ENCODE results near the gene USP24.
"Not testable (repeated sequence)": the region's sequence is repeated elsewhere in the genome, so short reads cannot be mapped to it uniquely, and the experiment has no call there.

The USP24 gene

DNA sequence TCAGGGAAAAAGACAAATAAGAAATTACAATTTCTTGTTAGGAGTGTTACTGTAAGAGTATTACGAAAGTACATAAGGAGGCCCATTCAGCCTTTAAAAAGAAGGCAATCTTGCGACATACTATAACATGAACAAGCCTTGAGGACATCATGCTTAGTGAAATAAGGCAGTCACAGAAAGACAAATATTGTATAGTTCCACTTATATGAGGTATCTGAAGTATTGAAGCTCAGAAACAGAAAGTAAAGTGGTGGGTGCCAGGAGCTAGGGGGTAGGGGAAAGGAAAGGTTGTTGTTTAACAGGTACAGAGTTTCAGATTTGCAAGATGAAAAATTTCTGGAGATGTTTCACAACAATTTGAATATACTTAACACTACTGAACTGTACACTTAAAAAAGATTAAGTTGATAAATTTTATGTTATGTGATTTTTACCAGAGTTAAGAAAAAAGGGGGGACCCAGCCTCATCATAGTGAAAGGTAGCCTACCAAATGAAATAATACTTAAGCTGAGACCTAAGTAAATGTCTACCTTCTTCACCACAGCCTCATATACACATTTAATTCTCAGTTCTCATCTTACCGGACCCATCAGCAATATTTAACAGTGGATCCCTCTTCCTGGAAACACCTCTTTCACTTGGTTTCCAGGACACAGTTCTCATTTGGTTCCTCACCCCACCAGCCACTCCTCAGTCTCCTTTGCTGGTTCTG is 19.5 kb downstream of the USP24 start:
- H3K9me3 ChIP-seq (ENCODE audit: control insufficient read depth, insufficient read depth, low read length) = no peaks in the 10 kb centered on the region
- no peak overlapping the region for H3K27ac ChIP-seq (ENCODE audit: low read depth, low read length)
- no peak overlapping the region for H3K4me2 ChIP-seq (ENCODE audit: low read length)
- peaks cover 22% of the 10 kb centered on the region for H3K36me3 ChIP-seq (ENCODE audit: control insufficient read depth, low read length)
- H3K79me2 ChIP-seq (ENCODE audit: control insufficient read depth, low read length) = peaks cover 84% of the 10 kb centered on the region
- H3K9me2 ChIP-seq (replicated peaks; ENCODE audit: control insufficient read depth, low read length) = no peaks in the 10 kb centered on the region
- TF ChIP-seq EZH2phosphoT487 (IDR thresholded peaks at IDR 0.05; ENCODE audit: borderline replicate concordance, low read length) = no peak
- TF ChIP-seq, protein P1, sequence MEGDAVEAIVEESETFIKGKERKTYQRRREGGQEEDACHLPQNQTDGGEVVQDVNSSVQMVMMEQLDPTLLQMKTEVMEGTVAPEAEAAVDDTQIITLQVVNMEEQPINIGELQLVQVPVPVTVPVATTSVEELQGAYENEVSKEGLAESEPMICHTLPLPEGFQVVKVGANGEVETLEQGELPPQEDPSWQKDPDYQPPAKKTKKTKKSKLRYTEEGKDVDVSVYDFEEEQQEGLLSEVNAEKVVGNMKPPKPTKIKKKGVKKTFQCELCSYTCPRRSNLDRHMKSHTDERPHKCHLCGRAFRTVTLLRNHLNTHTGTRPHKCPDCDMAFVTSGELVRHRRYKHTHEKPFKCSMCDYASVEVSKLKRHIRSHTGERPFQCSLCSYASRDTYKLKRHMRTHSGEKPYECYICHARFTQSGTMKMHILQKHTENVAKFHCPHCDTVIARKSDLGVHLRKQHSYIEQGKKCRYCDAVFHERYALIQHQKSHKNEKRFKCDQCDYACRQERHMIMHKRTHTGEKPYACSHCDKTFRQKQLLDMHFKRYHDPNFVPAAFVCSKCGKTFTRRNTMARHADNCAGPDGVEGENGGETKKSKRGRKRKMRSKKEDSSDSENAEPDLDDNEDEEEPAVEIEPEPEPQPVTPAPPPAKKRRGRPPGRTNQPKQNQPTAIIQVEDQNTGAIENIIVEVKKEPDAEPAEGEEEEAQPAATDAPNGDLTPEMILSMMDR (IDR thresholded peaks at IDR 0.05; ENCODE audit: low read depth, low read length, poor library complexity, severe bottlenecking) = no peak
- H3F3A ChIP-seq (ENCODE audit: control insufficient read depth, insufficient read depth) = no peaks in the 10 kb centered on the region
- no peak overlapping the region for H3K4me3 ChIP-seq (ENCODE audit: low read length)
- H3K27me3 ChIP-seq (ENCODE audit: control insufficient read depth, low read length) = no peaks in the 10 kb centered on the region
- peaks cover 13% of the 10 kb centered on the region; the same call in 1 of the 2 replicates for H4K20me1 ChIP-seq (ENCODE audit: control insufficient read depth, insufficient read depth, low read depth, low read length)
- H3K4me1 ChIP-seq (ENCODE audit: control insufficient read depth, low read length) = no peaks in the 10 kb centered on the region

DNA sequence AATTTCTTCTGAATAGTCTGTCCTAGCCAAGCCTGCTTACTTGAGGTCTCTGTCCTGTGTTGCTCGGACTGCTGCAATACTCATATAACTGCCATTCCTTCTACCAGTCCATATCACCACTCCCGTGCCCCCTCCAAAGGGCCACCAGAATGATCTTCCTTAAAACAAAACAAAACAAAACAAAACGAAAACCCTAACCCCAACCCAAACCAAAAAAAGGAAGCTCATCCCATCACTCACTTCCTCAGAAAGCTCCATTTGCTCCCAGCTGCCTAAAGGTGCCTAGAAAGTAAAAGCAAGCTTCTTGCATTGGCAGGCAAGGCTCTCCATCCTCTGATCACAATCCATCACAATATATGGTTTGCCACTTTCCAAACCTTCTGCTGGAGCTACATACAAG is 20.3 kb downstream of the USP24 start:
- Histone ChIP-seq H3K36me3 (ENCODE audit: control insufficient read depth, low read length) (peaks cover 22% of the 10 kb centered on the region), H3K9me2 (replicated peaks; ENCODE audit: control insufficient read depth, low read length) (no peaks in the 10 kb centered on the region), H3K27ac (ENCODE audit: low read depth, low read length) (no peak overlapping the region), H3K27me3 (ENCODE audit: control insufficient read depth, low read length) (no peaks in the 10 kb centered on the region), H3K4me1 (ENCODE audit: control insufficient read depth, low read length) (no peaks in the 10 kb centered on the region), H4K20me1 (ENCODE audit: control insufficient read depth, insufficient read depth, low read depth, low read length) (peaks cover 13% of the 10 kb centered on the region; the same call in 1 of the 2 replicates), H3K4me2 (ENCODE audit: low read length) (no peak overlapping the region), H3K9me3 (ENCODE audit: control insufficient read depth, insufficient read depth, low read length) (no peaks in the 10 kb centered on the region), H3K79me2 (ENCODE audit: control insufficient read depth, low read length) (peaks cover 82% of the 10 kb centered on the region), H3K4me3 (ENCODE audit: low read length) (no peak overlapping the region), H3F3A (ENCODE audit: control insufficient read depth, insufficient read depth) (no peaks in the 10 kb centered on the region)
- TF ChIP-seq EZH2phosphoT487 (IDR thresholded peaks at IDR 0.05; ENCODE audit: borderline replicate concordance, low read length) = no peak

DNA sequence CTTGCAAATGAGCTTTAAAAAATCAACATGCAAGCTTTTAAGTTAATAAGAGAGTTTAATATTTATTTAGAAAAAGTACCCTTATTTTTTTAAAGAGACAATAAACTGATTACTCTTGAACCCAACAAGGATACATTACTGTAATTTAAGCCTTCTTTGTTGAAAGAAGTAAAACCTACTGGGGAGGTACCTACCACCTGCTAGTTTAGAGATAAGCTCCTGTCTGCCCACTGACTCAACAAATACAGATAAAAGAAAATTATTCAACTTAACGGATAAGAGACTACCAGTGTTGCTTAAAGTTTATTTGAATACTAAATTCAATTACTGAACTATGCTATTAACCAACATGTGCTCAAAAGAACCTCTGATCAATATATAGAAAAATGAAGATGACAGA is 23.1 kb downstream of the USP24 start:
- Histone ChIP-seq H3F3A (ENCODE audit: control insufficient read depth, insufficient read depth) (no peaks in the 10 kb centered on the region), H3K9me3 (ENCODE audit: control insufficient read depth, insufficient read depth, low read length) (peaks cover 3% of the 10 kb centered on the region; the same call in 1 of the 2 replicates), H3K9me2 (replicated peaks; ENCODE audit: control insufficient read depth, low read length) (no peaks in the 10 kb centered on the region), H3K4me1 (ENCODE audit: control insufficient read depth, low read length) (no peaks in the 10 kb centered on the region), H3K27me3 (ENCODE audit: control insufficient read depth, low read length) (no peaks in the 10 kb centered on the region), H3K36me3 (ENCODE audit: control insufficient read depth, low read length) (peaks cover 16% of the 10 kb centered on the region), H3K4me3 (ENCODE audit: low read length) (no peak overlapping the region), H3K27ac (ENCODE audit: low read depth, low read length) (no peak overlapping the region), H4K20me1 (ENCODE audit: control insufficient read depth, insufficient read depth, low read depth, low read length) (peaks cover 10% of the 10 kb centered on the region; the same call in 1 of the 2 replicates), H3K79me2 (ENCODE audit: control insufficient read depth, low read length) (peaks cover 83% of the 10 kb centered on the region), H3K4me2 (ENCODE audit: low read length) (no peak overlapping the region)
- TF ChIP-seq, protein P1 (IDR thresholded peaks at IDR 0.05; ENCODE audit: low read depth, low read length, poor library complexity, severe bottlenecking) = no peak
- no peak for TF ChIP-seq EZH2phosphoT487 (IDR thresholded peaks at IDR 0.05; ENCODE audit: borderline replicate concordance, low read length)

DNA sequence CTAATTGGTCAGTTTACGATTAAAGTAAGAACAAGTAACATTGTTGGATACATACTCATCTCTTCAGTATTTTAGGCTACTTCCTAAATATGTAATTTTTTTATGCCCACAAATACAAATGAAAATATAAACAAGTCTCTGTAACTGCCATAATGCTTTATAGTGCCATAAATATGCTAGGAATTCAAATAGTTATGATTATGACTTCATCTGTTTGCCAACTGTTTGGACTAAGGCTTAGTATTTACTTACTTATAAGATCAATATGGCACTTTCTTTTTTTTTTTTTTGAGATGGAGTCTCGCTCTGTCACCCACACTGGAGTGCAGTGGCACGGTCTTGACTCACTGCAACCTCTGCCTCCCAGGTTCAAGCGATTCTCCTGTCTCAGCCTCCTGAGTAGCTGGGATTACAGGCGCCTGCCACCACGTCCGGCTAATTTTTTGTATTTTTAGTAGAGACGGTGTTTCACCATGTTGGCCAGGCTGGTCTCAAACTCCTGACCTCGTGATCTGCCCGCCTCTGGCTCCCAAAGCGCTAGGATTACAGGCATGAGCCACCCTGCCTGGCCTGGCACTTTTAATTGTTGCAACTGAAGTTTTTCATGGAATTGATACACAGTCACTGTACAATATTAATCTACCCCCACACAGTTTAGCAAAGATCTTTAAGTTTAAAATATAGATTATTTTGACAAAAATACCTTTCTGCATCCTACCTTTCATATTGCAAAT is 23.8 kb downstream of the USP24 start:
- not testable (repeated sequence) for H3K4me2 ChIP-seq (ENCODE audit: low read length); H3K4me1 ChIP-seq (ENCODE audit: control insufficient read depth, low read length); H3K9me3 ChIP-seq (ENCODE audit: control insufficient read depth, insufficient read depth, low read length); H3K27ac ChIP-seq (ENCODE audit: low read depth, low read length); H3K27me3 ChIP-seq (ENCODE audit: control insufficient read depth, low read length); H3K4me3 ChIP-seq (ENCODE audit: low read length); H3K9me2 ChIP-seq (replicated peaks; ENCODE audit: control insufficient read depth, low read length); H3F3A ChIP-seq (ENCODE audit: control insufficient read depth, insufficient read depth)
- H3K36me3 ChIP-seq (ENCODE audit: control insufficient read depth, low read length) = peaks cover 15% of the 10 kb centered on the region
- H4K20me1 ChIP-seq (ENCODE audit: control insufficient read depth, insufficient read depth, low read depth, low read length) = peaks cover 10% of the 10 kb centered on the region; the same call in 1 of the 2 replicates
- peaks cover 83% of the 10 kb centered on the region for H3K79me2 ChIP-seq (ENCODE audit: control insufficient read depth, low read length)

Measured in DOHH2 (cell line).